H1 (cell line): ENCODE results near the gene DTWD2. TPM values are rescaled to one million over a fixed set of nuclear protein-coding genes. Genes with fewer than 3 reads are reported as not detected.

Source experiments
- CTCF ChIA-PET: fragments of 300-600 bp; sonication (Branson Sonifier 250); formaldehyde crosslinking; loops from one replicate; lab custom pipeline; 2021; ENCODE audit not compliant: partially characterized antibody; lab: Charles Lee
- POLR2A ChIA-PET: fragments of 300-600 bp; sonication (Branson Sonifier 250); formaldehyde crosslinking; loops from one replicate; lab custom pipeline; 2021; ENCODE audit warnings: inconsistent platforms; ENCODE audit not compliant: partially characterized antibody; lab: Charles Lee
- DNase-seq, 2 experiments: peaks; one replicate each; pipeline versions ENCODE4 v3.0.0 to v3.0.0-alpha.2; 2010 to 2022; ENCODE audit warnings: low spot score in 2 of 2, low read depth in 1 of 2, mixed read lengths in 1 of 2
- FAIRE-seq: peaks from 2 replicates; lab custom pipeline; 2011; peaks lifted over from hg19 to GRCh38; lab: Jason Lieb, UNC
- H2AFZ ChIP-seq: 2 replicates; pipeline ENCODE4 v1.8.1; 2012; ENCODE audit warnings: low read length, inconsistent platforms
- H2AK5ac ChIP-seq: 2 replicates; pipeline ENCODE4 v1.6.1; 2013; ENCODE audit warnings: low read depth, low read length
- H2BK120ac ChIP-seq: replicated peaks from 2 replicates; pipeline ENCODE3; 2013; ENCODE audit warnings: low read depth, low read length, inconsistent platforms
- H2BK12ac ChIP-seq: 2 replicates; pipeline ENCODE4 v1.6.1; 2013; ENCODE audit warnings: low read depth, low read length
- H2BK15ac ChIP-seq: 2 replicates; pipeline ENCODE4 v1.6.1; 2013; ENCODE audit warnings: low read length
- H2BK20ac ChIP-seq: 2 replicates; pipeline ENCODE4 v1.6.1; 2013; ENCODE audit warnings: low read length
- H2BK5ac ChIP-seq: 2 replicates; pipeline ENCODE4 v1.6.1; 2013; ENCODE audit warnings: low read depth, low read length
- H3K14ac ChIP-seq: 2 replicates; pipeline ENCODE4 v1.6.1; 2013; ENCODE audit warnings: inconsistent platforms; ENCODE audit not compliant: insufficient read length
- H3K18ac ChIP-seq: 2 replicates; pipeline ENCODE4 v1.6.1; 2013; ENCODE audit warnings: low read length; ENCODE audit errors: extremely low read depth
- H3K23ac ChIP-seq: 2 replicates; pipeline ENCODE4 v1.6.1; 2013; ENCODE audit warnings: inconsistent platforms; ENCODE audit not compliant: insufficient read length
- H3K23me2 ChIP-seq: 2 replicates; pipeline ENCODE4 v1.6.1; 2013; ENCODE audit warnings: low read depth, low read length
- H3K27ac ChIP-seq: 2 replicates; pipeline ENCODE4 v1.6.1; 2011; ENCODE audit warnings: low read depth, low read length, inconsistent platforms
- H3K27me3 ChIP-seq, 4 experiments: replicated peaks in 1 of 4; 1 replicate in 1 of 4; 2 replicates in 3 of 4; pipeline versions ENCODE4 v1.6.1 to v1.8.1; 2011 to 2013; ENCODE audit warnings: low read length in 3 of 4, mild to moderate bottlenecking in 3 of 4, inconsistent platforms in 2 of 4, mixed read lengths in 2 of 4, moderate library complexity in 1 of 4; ENCODE audit not compliant: control insufficient read depth in 3 of 4, insufficient read depth in 3 of 4; ENCODE audit errors: extremely low read depth in 1 of 4
- H3K36me3 ChIP-seq, 4 experiments: 2 replicates each; pipeline versions ENCODE4 v1.6.1 to v1.8.1; 2011 to 2013; ENCODE audit warnings: mild to moderate bottlenecking in 4 of 4, low read length in 3 of 4, moderate library complexity in 2 of 4, control low read depth in 1 of 4, inconsistent platforms in 1 of 4; ENCODE audit not compliant: insufficient read depth in 4 of 4, control insufficient read depth in 2 of 4
- H3K4ac ChIP-seq: replicated peaks from 2 replicates; pipeline ENCODE3; 2013; ENCODE audit warnings: low read length, low read depth, mixed read lengths, inconsistent platforms; ENCODE audit not compliant: insufficient read length
- H3K4me1 ChIP-seq, 4 experiments: replicated peaks in 1 of 4; 1 replicate in 1 of 4; 2 replicates in 3 of 4; pipeline versions ENCODE4 v1.6.1 to v1.8.1; 2011 to 2013; ENCODE audit warnings: low read length in 3 of 4, inconsistent platforms in 2 of 4, mixed read lengths in 1 of 4; ENCODE audit not compliant: insufficient read depth in 4 of 4, control insufficient read depth in 3 of 4
- H3K4me2 ChIP-seq, 2 experiments: 2 replicates each; pipeline versions ENCODE4 v1.6.1 to v1.8.1; 2011 to 2013; ENCODE audit warnings: low read depth in 2 of 2, low read length in 2 of 2, control low read depth in 1 of 2, inconsistent platforms in 1 of 2, mild to moderate bottlenecking in 1 of 2; ENCODE audit not compliant: insufficient read depth in 1 of 2
- H3K4me3 ChIP-seq, 4 experiments: fragments of 200-600, 300-600 bp in 1 of 4; sonication (generic), shearing (Covaris generic), sonication (Bioruptor Twin) in 1 of 4; 2 replicates each; pipeline versions ENCODE4 v1.5.1 to v1.8.1; 2011 to 2016; ENCODE audit warnings: low read length in 4 of 4, low read depth in 3 of 4, control low read depth in 2 of 4, inconsistent platforms in 2 of 4, mild to moderate bottlenecking in 2 of 4, mixed read lengths in 1 of 4, moderate library complexity in 1 of 4; ENCODE audit not compliant: insufficient read depth in 2 of 4; ENCODE audit errors: extremely low read depth in 1 of 4
- H3K56ac ChIP-seq: replicated peaks from 2 replicates; pipeline ENCODE3; 2013; ENCODE audit warnings: low read depth, mild to moderate bottlenecking, mixed read lengths, low read length, inconsistent platforms; ENCODE audit not compliant: insufficient read length
- H3K79me1 ChIP-seq: 2 replicates; pipeline ENCODE4 v1.6.1; 2013; ENCODE audit warnings: low read depth, low read length, control low read depth
- H3K79me2 ChIP-seq, 2 experiments: 2 replicates each; pipeline versions ENCODE4 v1.6.1 to v1.8.1; 2012 to 2013; ENCODE audit warnings: low read length in 2 of 2, mild to moderate bottlenecking in 2 of 2, inconsistent platforms in 1 of 2; ENCODE audit not compliant: insufficient read depth in 2 of 2, control insufficient read depth in 1 of 2
- H3K9ac ChIP-seq, 4 experiments: replicated peaks in 1 of 4; 1 replicate in 1 of 4; 2 replicates in 3 of 4; pipeline versions ENCODE4 v1.6.1 to v1.8.1; 2011 to 2013; ENCODE audit warnings: low read depth in 3 of 4, low read length in 3 of 4, control low read depth in 2 of 4, mild to moderate bottlenecking in 2 of 4, moderate library complexity in 2 of 4, inconsistent platforms in 1 of 4; ENCODE audit errors: extremely low read depth in 1 of 4
- H3K9me3 ChIP-seq, 2 experiments: 2 replicates each; pipeline versions ENCODE4 v1.6.1 to v1.8.1; 2012 to 2013; ENCODE audit warnings: mild to moderate bottlenecking in 2 of 2, moderate library complexity in 2 of 2, control low read depth in 1 of 2, inconsistent platforms in 1 of 2, low read depth in 1 of 2, low read length in 1 of 2, mixed read lengths in 1 of 2; ENCODE audit not compliant: insufficient read depth in 2 of 2
- H4K20me1 ChIP-seq, 2 experiments: replicated peaks in 1 of 2; 2 replicates each; pipeline versions ENCODE3 to v1.8.1; 2011 to 2013; ENCODE audit warnings: inconsistent platforms in 2 of 2, low read length in 2 of 2, mild to moderate bottlenecking in 1 of 2; ENCODE audit not compliant: insufficient read depth in 2 of 2, control insufficient read depth in 1 of 2
- H4K5ac ChIP-seq: 2 replicates; pipeline ENCODE4 v1.6.1; 2013; ENCODE audit warnings: low read length, low read depth, mixed read lengths, inconsistent platforms; ENCODE audit not compliant: insufficient read length
- H4K8ac ChIP-seq: 2 replicates; pipeline ENCODE4 v1.8.0; 2013; ENCODE audit warnings: mild to moderate bottlenecking, moderate library complexity, low read length, inconsistent platforms; ENCODE audit not compliant: insufficient read depth; ENCODE audit errors: extremely low read depth
- H4K91ac ChIP-seq: replicated peaks from 2 replicates; pipeline ENCODE3; 2013; ENCODE audit warnings: low read length, mixed read lengths, inconsistent platforms; ENCODE audit not compliant: insufficient read length
- WGBS, 2 experiments: shearing (Covaris generic) in 1 of 2; methylation state at CpG; one replicate each; pipeline versions ENCODE4 v1.1.6 to v1.1.7; 2013 to 2015; ENCODE audit warnings: low lambda C conversion rate in 2 of 2, mixed read lengths in 2 of 2, inconsistent platforms in 1 of 2, low coverage in 1 of 2, missing lambda C conversion rate in 1 of 2; ENCODE audit not compliant: insufficient replicate concordance in 2 of 2, insufficient coverage in 1 of 2, insufficient read length in 1 of 2; ENCODE audit errors: extremely low coverage in 1 of 2, missing lambda C conversion rate in 1 of 2; 5-methylcytosine and 5-hydroxymethylcytosine counted together
- polyA plus RNA-seq, 7 experiments: library from polyadenylated mRNA; depleted of rRNA in 3 of 7; stranded (reverse) in 5 of 7; unstranded in 2 of 7; fragments of >200 nt in 5 of 7; fragments of 200-250 nt in 2 of 7; gene quantifications; 1 replicate in 5 of 7; 2 replicates in 1 of 7; 4 replicates in 1 of 7; pipeline versions ENCODE4 v1.2.1 to v1.2.3, GENCODE V29; 2011 to 2013; ENCODE audit warnings: missing spikeins in 2 of 7, mixed read lengths in 2 of 7
- total RNA-seq: library from RNA; stranded (reverse); fragmentation: NEBNext Ultra II Directional; extraction: Animal tissue kit (Norgen Biotek cat#: 25700); gene quantifications from 2 replicates; pipeline ENCODE4 v1.2.1, GENCODE V29; 2021

DTWD2 gene
- total and polyA plus RNA-seq, 2 of the 8 experiments (the other 6 are each of a cell fraction or from before 2014, with no cell fraction given) = 4.3 to 17.1 TPM

DNA sequence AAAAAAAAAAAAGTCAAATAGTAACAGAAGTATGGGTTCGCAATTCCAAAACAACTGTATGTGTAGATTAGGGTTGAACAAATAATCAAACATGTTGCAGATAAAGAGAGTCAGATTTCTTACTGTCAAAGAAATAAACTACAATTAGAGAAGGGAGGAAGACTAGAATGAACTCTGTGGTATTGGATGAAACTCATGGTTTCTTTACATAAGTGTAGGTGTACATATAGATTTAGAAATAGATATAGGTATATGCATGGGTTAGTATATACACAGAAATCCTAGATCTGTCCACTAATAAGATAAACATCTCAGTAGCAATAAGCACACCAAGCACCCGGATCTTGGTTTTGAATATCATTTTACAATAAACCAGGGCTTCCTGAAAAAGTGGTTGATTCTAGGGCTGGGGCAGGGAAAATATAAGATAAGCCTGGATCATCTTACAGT is 21.3 kb downstream of the DTWD2 start:
- no peaks in the 10 kb centered on the region for H3K4me1 ChIP-seq
- H4K91ac ChIP-seq = no peak overlapping the region
- H3K4me2 ChIP-seq = no peak overlapping the region
- no peaks in the 10 kb centered on the region for H3K23me2 ChIP-seq
- H3K9ac ChIP-seq = no peak overlapping the region
- H3K27ac ChIP-seq = no peak overlapping the region
- no peak overlapping the region for H2AK5ac ChIP-seq
- FAIRE-seq (no peak), DNase-seq (no peak)
- no peak overlapping the region for H2BK5ac ChIP-seq
- no peaks in the 10 kb centered on the region for H4K20me1 ChIP-seq
- POLR2A ChIA-PET = no interaction called here
- no peak overlapping the region for H4K5ac ChIP-seq
- H2AFZ ChIP-seq = no peak overlapping the region
- no peaks in the 10 kb centered on the region for H3K79me2 ChIP-seq
- no peak overlapping the region for H3K18ac ChIP-seq
- no peak overlapping the region for H2BK15ac ChIP-seq
- H3K27me3 ChIP-seq = no peaks in the 10 kb centered on the region
- H3K56ac ChIP-seq = no peak overlapping the region
- H2BK20ac ChIP-seq = no peak overlapping the region
- H2BK120ac ChIP-seq = no peak overlapping the region
- no peak overlapping the region for H3K4me3 ChIP-seq
- 95% methylated on average over 2 of the region's 2 CpGs; no CpG with 5 or more reads in 1 of the 2 experiments for WGBS, 2 experiments
- no peaks in the 10 kb centered on the region for H3K79me1 ChIP-seq
- no peak overlapping the region for H4K8ac ChIP-seq
- no peak overlapping the region for H2BK12ac ChIP-seq
- CTCF ChIA-PET = no interaction called here
- no peak overlapping the region for H3K14ac ChIP-seq
- peaks cover 0 to 3% (median 0%) of the 10 kb centered on the region in 4 experiments; a peak in 1 of 8 replicates for H3K36me3 ChIP-seq
- H3K9me3 ChIP-seq = peaks cover 0 to 11% of the 10 kb centered on the region in 2 experiments; a peak in 1 of 4 replicates
- no peak overlapping the region for H3K4ac ChIP-seq
- H3K23ac ChIP-seq = no peak overlapping the region
